Mesenteric fat pad (tissue), 1 donor: ENCODE measurements around the gene GOLGA8Q. TPM values are rescaled to one million over a fixed set of nuclear protein-coding genes. Genes with fewer than 3 reads are reported as not detected.
"Not testable (repeated sequence)": the region's sequence is repeated elsewhere in the genome, so short reads cannot be mapped to it uniquely, and the experiment has no call there.

Experiments used
- DNase-seq: peaks from one replicate; pipeline ENCODE4 v3.0.0-alpha.2; 2020; ENCODE audit warnings: low spot score
- long read RNA-seq: library from polyadenylated mRNA; unstranded; transcript quantifications from one replicate; pipeline ENCODE4 v2.0.0, GENCODE V29; 2020
- total RNA-seq: library from RNA; stranded (reverse); fragmentation: NEBNext Ultra II Directional; extraction: Animal tissue kit (Norgen Biotek cat#: 25700); gene quantifications from one replicate; pipeline ENCODE4 v1.2.1, GENCODE V29; 2021
- donor health status: DM: yes; HTN: yes; CAD: no.

Gene GOLGA8Q, protein sequence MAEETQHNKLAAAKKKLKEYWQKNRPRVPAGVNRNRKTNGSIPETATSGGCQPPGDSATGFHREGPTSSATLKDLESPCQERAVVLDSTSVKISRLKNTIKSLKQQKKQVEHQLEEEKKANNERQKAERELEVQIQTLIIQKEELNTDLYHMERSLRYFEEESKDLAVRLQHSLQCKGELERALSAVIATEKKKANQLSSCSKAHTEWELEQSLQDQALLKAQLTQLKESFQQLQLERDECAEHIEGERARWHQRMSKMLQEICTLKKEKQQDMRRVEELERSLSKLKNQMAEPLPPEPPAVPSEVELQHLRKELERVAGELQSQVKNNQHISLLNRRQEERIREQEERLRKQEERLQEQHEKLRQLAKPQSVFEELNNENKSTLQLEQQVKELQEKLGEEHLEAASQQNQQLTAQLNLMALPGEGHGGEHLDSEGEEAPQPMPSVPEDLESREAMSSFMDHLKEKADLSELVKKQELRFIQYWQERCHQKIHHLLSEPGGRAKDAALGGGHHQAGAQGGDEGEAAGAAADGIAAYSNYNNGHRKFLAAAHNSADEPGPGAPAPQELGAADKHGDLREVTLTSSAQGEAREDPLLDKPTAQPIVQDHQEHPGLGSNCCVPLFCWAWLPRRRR
- 0.96 TPM for total RNA-seq
- long read RNA-seq, result 0 reads

DNA sequence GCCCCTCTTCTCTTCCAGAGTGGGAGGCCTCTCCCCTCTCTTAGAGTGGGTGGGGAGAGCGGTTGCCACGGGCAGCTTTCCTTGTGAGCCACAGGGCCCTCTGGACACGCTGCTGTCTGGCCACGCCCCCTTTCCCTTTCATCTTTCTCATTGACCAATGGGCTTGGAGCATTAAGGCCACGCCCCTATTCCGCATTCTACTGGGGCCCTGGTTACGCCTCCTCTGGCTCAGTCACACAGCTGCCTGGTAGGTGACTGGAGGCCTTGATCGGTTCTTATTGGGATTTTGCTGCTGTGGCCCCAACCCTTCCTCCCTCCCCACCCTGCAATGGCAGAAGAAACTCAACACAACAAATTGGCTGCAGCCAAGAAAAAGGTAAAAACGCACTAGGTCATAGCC lies at the start of gene GOLGA8Q:
TSS of gene GOLGA8Q (plus strand) at position 301 of the 400 bp plus-strand sequence. CDS start at position 329, 28 bp downstream.
- DNase-seq, result not testable (repeated sequence)

DNA sequence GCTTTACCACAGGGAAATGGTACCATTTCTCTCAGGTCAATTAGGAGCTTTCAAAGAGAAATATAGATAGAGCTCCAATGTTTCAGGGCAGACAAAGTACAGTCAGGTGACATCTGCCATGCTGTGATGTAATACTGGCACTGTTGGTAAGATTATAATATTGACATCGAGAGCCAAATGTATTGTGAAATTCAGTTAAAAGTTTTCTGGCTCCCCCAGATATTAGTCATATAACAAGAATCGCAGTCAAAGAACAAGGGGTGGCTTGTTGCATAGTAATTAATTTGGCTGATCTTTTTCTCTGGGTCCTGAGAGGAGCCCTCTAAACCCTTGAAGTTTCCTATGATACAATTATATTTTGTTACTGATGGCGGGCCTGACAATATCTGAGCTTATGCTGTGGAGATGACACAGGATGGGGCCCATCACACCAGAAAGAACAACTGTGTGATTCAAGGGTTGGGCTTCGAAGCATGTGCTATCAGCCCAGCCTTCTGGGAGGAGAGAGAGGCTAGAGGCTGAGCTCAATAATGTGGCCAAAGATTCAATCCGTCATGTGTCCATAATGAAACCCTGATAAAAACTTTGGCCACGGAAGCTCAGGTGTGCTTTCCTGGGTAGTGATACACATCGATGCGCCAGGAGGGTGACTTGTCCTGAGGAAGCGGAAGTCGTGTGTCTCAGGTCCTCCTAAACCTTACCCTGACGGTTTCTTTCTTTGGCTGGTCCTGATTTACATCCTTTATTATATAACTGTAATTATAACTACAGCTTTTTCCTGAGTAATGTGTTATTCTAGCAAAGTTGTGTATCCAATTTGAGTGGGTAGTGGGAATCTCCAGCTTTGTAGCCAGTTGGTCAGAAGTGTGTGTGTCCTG lies 48.7 kb upstream of the GOLGA8Q start:
- not testable (repeated sequence) for DNase-seq

DNA sequence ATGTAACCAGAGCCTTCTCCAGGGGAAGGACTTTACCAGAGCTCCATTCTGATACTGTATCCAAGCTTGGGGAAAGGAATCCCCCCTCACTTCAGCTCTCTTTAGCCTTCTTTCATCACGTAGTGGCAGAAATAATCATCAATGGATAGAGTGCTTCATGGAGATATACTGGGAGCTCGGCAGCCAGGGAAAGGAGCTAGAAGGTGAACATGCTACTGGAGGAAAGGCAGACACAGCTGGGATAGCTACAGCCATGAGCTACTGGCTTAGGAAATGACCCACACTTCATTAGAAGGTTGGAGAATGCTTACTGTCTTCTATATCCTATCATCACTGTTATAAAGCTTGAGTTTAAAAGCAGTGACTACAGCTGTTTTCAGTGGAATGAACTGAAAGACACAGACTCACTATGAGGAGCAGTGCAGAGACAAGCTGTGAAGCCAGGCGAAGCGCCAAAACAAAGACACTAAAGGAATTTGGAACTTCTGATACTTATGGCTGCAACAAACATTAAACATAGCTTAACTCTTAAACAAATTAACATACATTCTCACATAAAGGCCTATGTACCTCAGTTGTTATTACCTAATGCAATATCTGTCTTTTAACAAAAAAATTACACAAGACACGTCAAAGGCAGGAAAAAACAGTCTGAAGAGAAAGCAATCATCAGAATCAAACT lies 47.5 kb upstream of the GOLGA8Q start:
- DNase-seq, result not testable (repeated sequence)

DNA sequence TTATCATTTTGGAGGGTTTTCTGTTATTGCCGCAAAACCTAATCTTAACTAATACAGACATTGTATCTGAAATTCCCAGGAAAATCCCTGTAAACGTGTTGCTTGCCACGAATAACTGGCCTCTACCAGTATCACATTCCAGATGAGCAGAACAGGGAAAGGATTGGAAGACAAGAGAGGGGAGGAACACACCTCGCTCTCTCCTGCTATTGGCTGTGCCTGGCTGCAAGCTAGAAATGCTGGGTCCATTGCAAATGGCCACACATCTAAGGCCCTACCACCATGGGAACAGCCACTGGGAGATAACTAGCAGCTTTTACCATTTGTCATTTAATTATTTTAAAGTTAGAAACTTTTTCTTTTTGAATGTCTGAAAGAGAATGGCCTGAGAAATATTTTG lies 37.3 kb upstream of the GOLGA8Q start:
- DNase-seq, result not testable (repeated sequence)

DNA sequence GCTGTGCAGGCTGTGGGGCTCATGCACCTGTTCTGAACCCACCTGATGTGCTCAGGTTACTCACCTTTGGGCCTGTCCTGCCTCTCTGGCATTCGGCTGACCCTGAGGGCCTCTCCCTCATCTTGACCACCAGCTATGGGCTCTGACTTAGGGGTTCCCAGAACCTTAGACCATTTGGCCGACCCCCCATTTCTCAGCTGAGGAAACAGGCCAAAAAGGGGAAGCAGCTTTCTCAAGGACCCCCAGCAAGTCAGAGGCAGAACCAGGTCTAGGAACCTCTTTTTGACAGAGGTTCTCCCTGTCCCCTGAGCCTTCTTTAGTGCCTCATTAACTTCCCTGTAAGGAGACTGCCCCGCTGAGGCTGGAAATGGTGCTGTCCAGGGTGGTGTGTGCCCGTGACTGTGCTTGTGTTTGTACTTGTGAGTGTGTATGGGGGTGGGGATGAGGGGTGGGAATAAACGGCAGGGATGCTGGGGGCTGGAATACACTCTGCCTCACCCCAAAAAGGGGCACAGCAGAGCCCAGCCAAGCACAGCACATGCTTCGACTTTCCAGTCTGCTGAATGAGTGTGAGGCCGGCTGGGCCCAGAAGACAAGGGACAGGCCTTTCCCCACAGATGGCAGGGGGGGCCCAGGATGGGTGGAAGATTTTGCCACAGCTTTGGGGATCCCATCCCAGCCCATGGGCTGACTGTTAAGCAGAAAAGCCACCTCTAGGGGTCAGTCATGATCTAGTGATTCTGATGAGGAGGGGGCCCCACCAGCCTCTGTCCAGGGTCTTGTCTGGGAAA lies 28.2 kb upstream of the GOLGA8Q start:
- not testable (repeated sequence) for DNase-seq

DNA sequence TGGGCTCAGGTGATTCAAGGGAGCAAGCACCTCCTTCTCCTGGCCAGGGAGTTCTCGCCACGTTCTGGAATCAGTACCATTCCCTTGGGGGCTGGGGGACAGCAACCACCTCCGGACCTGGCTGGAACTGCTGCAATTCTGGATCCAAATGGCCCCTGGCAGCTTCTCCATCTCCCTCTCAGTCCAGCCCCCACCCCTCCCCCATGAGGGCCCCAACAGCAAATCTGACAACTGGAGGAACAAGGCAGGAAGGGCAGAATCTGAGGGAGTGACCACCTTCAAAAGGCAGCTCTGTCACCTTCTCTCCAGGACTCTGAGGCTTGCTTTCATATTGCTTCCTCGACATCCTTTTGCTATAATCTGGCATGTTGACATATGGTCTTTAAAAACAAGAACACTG lies 25.9 kb upstream of the GOLGA8Q start:
- DNase-seq, result not testable (repeated sequence)

DNA sequence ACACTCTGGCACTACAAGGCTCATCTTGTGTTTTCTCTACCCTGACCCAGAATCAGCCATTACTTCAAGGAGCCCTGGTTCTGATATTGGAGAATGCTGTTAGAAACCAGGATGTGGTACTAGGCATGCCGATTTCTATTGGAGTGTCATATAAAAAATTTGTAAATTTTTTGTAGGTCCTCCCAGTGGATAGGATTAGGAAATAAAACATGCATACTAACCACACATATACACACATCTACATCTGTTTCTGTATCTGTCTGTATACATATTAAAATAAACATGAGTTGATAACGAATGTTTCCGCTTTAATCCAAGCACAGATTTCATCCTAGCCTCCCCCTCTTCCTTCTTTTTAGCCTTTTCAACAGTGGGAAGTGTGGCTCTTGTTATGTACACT lies 22.8 kb upstream of the GOLGA8Q start:
- DNase-seq, result not testable (repeated sequence)

DNA sequence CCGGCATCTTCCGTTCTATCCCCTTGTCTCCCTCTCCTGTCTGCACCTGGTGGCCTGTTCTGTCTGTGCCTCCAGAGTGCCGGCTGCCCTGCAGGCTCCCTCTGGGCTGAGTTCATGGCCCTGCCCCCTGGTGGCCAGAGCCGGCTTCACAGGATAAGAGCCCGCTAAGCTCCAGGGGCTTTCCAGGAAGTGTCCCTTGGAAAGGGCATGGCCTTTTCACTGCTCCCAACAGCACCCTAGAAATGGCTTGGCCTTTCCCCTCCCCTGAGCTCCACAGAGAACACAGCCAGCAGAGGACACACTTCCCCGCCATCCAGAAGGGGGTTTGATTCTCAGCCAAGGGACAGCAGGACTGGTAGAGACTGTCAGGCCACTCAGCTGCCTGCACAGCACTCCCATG lies 15.1 kb downstream of the GOLGA8Q start:
- not testable (repeated sequence) for DNase-seq

DNA sequence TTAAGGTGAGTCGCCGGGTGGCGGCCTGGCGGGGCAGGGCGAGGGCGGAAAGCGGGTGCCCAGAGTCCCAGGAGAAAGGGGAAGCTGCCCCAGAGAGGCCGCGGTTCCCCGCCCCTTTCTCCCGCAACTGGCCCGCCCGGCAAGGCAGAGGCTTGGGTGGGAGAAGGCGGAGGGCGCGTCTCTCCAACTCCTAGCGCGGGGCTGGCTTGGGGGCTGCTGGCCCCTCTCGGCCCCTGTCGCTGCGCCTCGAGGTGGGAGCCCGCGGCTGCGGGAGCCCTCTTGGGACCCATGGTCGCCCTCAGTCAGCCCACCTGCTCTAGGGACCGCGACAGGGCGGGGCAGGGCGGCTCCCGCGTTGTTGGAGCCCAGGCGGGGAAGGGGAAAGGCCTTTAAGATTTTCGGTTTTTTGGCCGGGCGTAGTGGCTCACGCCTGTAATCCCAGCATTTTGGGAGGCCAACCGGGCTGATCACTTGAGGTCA lies 21.2 kb downstream of the GOLGA8Q start:
- not testable (repeated sequence) for DNase-seq

DNA sequence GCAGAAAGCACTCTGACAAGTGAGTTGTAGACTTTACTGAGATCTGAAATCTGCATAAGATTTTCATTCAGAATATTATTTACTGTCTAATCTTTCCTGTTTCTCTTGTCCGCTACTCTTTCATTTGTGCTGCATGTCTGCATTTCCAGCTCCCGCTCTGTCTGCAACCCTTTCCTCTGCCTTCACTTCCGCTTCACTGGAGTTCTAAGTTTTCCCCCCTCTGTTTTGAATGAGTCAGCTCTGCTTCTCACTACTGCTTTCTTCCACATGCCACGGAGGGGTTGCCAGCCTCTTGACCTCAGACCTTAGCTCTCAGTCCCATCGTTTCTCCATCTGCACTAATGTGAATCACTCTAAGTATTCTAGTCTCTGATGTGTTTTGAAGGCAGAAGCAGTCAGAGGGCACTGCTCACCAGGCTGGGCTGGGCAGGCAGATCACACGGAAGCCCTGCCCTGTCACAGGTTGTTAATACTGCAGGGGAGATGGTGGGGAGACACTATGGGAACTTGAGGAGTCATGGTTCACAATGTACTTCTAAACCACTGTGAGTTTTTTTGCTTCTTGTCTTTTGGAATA lies 27.6 kb downstream of the GOLGA8Q start:
- not testable (repeated sequence) for DNase-seq

DNA sequence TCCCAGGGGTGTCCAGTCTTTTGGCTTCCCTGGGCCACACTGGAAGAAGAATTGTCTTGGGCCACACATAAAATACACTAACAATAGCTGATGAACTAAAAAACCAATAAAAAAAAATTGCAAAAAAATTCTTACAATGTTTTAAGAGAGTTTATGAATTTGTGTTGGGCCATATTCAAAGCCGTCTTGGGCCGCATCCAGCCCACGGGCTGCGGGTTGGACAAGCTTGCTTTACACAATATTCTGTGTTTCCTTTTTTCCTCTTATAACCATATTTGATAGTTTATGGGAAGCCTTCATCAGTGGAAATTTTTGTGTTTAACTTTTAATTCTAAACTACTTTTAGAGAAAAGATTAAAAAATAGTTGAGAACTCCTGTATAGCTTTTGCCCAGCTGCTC lies 28.9 kb downstream of the GOLGA8Q start:
- not testable (repeated sequence) for DNase-seq

DNA sequence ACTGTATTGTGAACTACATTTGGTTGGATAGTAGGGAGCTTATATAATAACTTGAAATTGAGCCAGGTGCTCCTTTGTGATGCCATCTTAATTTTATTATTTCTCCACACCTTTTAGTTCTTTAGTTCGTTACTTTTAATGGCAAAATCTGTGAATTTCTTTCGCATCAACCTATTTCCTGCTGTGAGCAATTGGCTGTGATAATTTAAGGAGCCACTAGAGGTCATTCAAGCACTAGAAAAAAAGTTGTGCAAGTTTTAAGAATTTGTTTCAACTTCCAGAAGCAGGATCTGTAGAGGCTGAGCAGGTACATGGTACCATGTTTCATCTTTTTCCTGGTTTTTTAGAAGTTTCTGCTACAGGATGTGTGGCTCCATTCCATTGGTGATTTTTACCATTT lies 47.1 kb downstream of the GOLGA8Q start:
- not testable (repeated sequence) for DNase-seq

DNA sequence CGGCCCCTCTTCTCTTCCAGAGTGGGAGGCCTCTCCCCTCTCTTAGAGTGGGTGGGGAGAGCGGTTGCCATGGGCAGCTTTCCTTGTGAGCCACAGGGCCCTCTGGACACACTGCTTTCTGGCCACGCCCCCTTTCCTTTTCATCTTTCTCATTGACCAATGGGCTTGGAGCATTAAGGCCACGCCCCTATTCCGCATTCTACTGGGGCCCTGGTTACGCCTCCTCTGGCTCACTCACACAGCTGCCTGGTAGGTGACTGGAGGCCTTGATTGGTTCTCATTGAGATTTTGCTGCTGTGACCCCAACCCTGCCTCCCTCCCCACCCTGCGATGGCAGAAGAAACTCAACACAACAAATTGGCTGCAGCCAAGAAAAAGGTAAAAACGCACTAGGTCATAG lies 51.9 kb downstream of the GOLGA8Q start, which contains the start of gene GOLGA8H:
TSS of gene GOLGA8H (plus strand) at position 233 of the 400 bp plus-strand sequence. CDS start at position 331, 98 bp downstream.
- not testable (repeated sequence) for DNase-seq

Other genes starting within 250 kb of the GOLGA8Q start
- 3.5 TPM for gene CHRFAM7A, start 158.5 kb upstream of the GOLGA8Q start, total RNA-seq
- gene GOLGA8R, start 137.8 kb upstream of the GOLGA8Q start, total RNA-seq, result 2.6 TPM
- gene GOLGA8H, start 52.0 kb downstream of the GOLGA8Q start, total RNA-seq, result 0.45 TPM